K562 (cell line): Measurements from ENCODE around the gene ACBD4. TPM values are rescaled to one million over a fixed set of nuclear protein-coding genes. Genes with fewer than 3 reads are reported as not detected.

Experiments used
- E4F1 ChIP-seq: fragments of 250-450 bp; sonication (Bioruptor Pico); IDR thresholded peaks from 2 replicates; pipeline ENCODE4 v1.5.0; 2021; ENCODE audit warnings: mild to moderate bottlenecking, borderline replicate concordance
- FOS ChIP-seq: IDR thresholded peaks from 3 replicates; pipeline ENCODE4 v1.6.1; 2011; ENCODE audit not compliant: insufficient read length; ENCODE audit errors: extremely low read depth
- HNRNPH1 ChIP-seq: fragments of 200-400 bp; formaldehyde crosslinking; optimal IDR thresholded peaks from 2 replicates; pipeline ENCODE3; 2017; ENCODE audit warnings: low read depth, mild to moderate bottlenecking, low read length, moderate library complexity
- MLLT1 ChIP-seq, 2 experiments: fragments of 450-650 bp; IDR thresholded peaks; 2 replicates each; pipeline ENCODE4 v1.6.1; 2016
- NFXL1 ChIP-seq: fragments of 450-650 bp; formaldehyde crosslinking; IDR thresholded peaks from 2 replicates; pipeline ENCODE4 v1.4.0; 2021; ENCODE audit warnings: mild to moderate bottlenecking
- NR0B1 ChIP-seq: fragments of 450-650 bp; IDR thresholded peaks from one replicate; pipeline ENCODE4 v1.6.1; 2018; ENCODE audit warnings: mild to moderate bottlenecking, moderate library complexity; ENCODE audit not compliant: partially characterized antibody
- PHB ChIP-seq: fragments of 250-450 bp; sonication (Bioruptor Pico); IDR thresholded peaks from 2 replicates; pipeline ENCODE4 v1.5.0; 2021
- PTRF ChIP-seq: fragments of 450-650 bp; IDR thresholded peaks from 2 replicates; pipeline ENCODE4 v1.6.1; 2016; ENCODE audit warnings: mild to moderate bottlenecking, missing genetic modification characterization, missing compliant biosample characterization
- RBM22 ChIP-seq: fragments of 200-400 bp; formaldehyde crosslinking; IDR thresholded peaks from 2 replicates; pipeline ENCODE4 v1.6.1; 2018; ENCODE audit warnings: low read length, low read depth; ENCODE audit not compliant: poor library complexity, severe bottlenecking
- SMC3 ChIP-seq: conservative IDR thresholded peaks from 2 replicates; pipeline ENCODE4 v1.6.1; 2011; ENCODE audit warnings: low read depth, low read length, improper control_type of control experiment; ENCODE audit not compliant: insufficient read depth
- STAT6 ChIP-seq: sonication (generic); formaldehyde crosslinking; IDR thresholded peaks from 2 replicates; pipeline ENCODE4 v1.8.1; 2023; ENCODE audit warnings: mild to moderate bottlenecking, missing genetic modification reagents
- TSC22D4 ChIP-seq: fragments of 450-650 bp; IDR thresholded peaks from 2 replicates; pipeline ENCODE4 v1.6.1; 2016; ENCODE audit warnings: missing genetic modification characterization, missing biosample characterization, control low read depth
- ZBTB11 ChIP-seq, 3 experiments: fragments of 200-800 bp in 1 of 3; fragments of 250-450 bp in 1 of 3; fragments of 450-650 bp in 1 of 3; sonication (Bioruptor Pico) in 1 of 3; sonication (Bioruptor generic) in 1 of 3; formaldehyde crosslinking in 1 of 3; IDR thresholded peaks; 2 replicates each; pipeline versions ENCODE4 v1.6.1 to v1.8.0; 2016 to 2022; ENCODE audit warnings: mild to moderate bottlenecking in 2 of 3, missing genetic modification characterization in 2 of 3, missing compliant biosample characterization in 1 of 3, moderate library complexity in 1 of 3
- ZNF212 ChIP-seq: fragments of 450-650 bp; formaldehyde crosslinking; IDR thresholded peaks from 2 replicates; pipeline ENCODE4 v1.4.0; 2020; ENCODE audit warnings: mild to moderate bottlenecking
- ZNF384 ChIP-seq: IDR thresholded peaks from 2 replicates; pipeline ENCODE4 v1.6.1; 2012; ENCODE audit warnings: low read depth, low read length, improper control_type of control experiment
- polyA plus RNA-seq, 8 experiments: library from polyadenylated mRNA; depleted of rRNA in 4 of 8; stranded (reverse) in 5 of 8; unstranded in 3 of 8; fragments of >200 nt; fragmentation: Nextera tagmentation in 2 of 8; fragmentation: Illumina TruSeq in 1 of 8; extraction: Ambion mirVana in 2 of 8; extraction: Trizol in 1 of 8; gene quantifications; 2 replicates each; pipeline versions ENCODE4 v1.2.1 to v1.2.3, GENCODE V29; 2011 to 2014; ENCODE audit warnings: inconsistent platforms in 1 of 8, missing spikeins in 1 of 8
- total RNA-seq, 7 experiments: library from RNA; depleted of rRNA in 6 of 7; stranded (reverse); fragments of >200 nt in 6 of 7; fragmentation: Illumina TruSeq in 2 of 7; extraction: Trizol in 2 of 7; gene quantifications; 2 replicates each; pipeline versions ENCODE4 v1.2.1 to v1.2.3, GENCODE V29; 2011 to 2021; ENCODE audit warnings: low replicate concordance in 1 of 7

Gene ACBD4
- total and polyA plus RNA-seq, 9 of the 15 experiments (the other 6 are each of a cell fraction or from before 2014, with no cell fraction given), result 0.14 to 6.9 (median 4.6) TPM

- TF ChIP-seq E4F1 (CRISPR knock-in tag), result no peak
- no peak for TF ChIP-seq TSC22D4 (tag)
- peak; percentile 86 for TF ChIP-seq RBM22
- TF ChIP-seq ZNF384, result no peak
- TF ChIP-seq SMC3, result no peak
- no peak for TF ChIP-seq NR0B1
- no peak for TF ChIP-seq ZNF212
- no peak for TF ChIP-seq NFXL1 (CRISPR knock-in tag)
- no peak for TF ChIP-seq PTRF
- no peak for TF ChIP-seq STAT6 (CRISPR knock-in tag)
- 0 out of 2 replicates have a peak, but pooled peaks have one; percentile 73 for TF ChIP-seq PHB (CRISPR knock-in tag)
- no peak for TF ChIP-seq ZBTB11 (CRISPR knock-in tag; IDR thresholded peaks at IDR 0.05)
- no peak for TF ChIP-seq FOS
- TF ChIP-seq HNRNPH1, result no peak
- TF ChIP-seq MLLT1 (IDR thresholded peaks at IDR 0.05), result no peak
Observed at GRCh38 chr17:45149037-45149668, 13.7 kb downstream of the ACBD4 start (continued).
